K562 (cell line): Measurements from ENCODE around the gene ZNF81. TPM values are rescaled to one million over a fixed set of nuclear protein-coding genes. Genes with fewer than 3 reads are reported as not detected.

Experiments
- ATAC-seq: fragments of 200-7000 bp; cut with Tn5 transposase; 3 replicates; pipeline ENCODE4 v1.9.1; 2020; ENCODE audit warnings: moderate library complexity
- Bru-seq: library from RNA; stranded (reverse); fragments of 400-500 nt; gene quantifications from one replicate; lab custom pipeline; 2021; lab: Mats Ljungman, UMichigan
- BruChase-seq, 2 experiments: library from RNA; stranded (reverse); fragments of 400-500 nt; gene quantifications; one replicate each; lab custom pipeline; 2021; lab: Mats Ljungman, UMichigan
- BruUV-seq: library from RNA; stranded (reverse); fragments of 400-500 nt; replicated peaks from 2 replicates; lab custom pipeline; 2021; lab: Mats Ljungman, UMichigan
- CTCF ChIA-PET: fragments of 300-600 bp; formaldehyde crosslinking; extraction: SDS; loops from one replicate; lab custom pipeline; 2021; ENCODE audit warnings: low intra/inter-chr PET ratio; lab: Yijun Ruan, JAX
- POLR2A ChIA-PET: fragments of 300-600, 350-650 bp; sonication (Branson Sonifier 250); formaldehyde crosslinking; extraction: SDS; loops from one replicate; lab custom pipeline; 2021; ENCODE audit warnings: antibody characterized with exemption, inconsistent platforms; lab: Yijun Ruan, JAX
- DNase-seq, 4 experiments: peaks; one replicate each; pipeline versions ENCODE4 v3.0.0 to v3.0.0-alpha.2; 2011 to 2018; ENCODE audit warnings: low spot score in 3 of 4, mixed read lengths in 3 of 4; ENCODE audit errors: extremely low read depth in 1 of 4
- FAIRE-seq: peaks from 2 replicates; lab custom pipeline; 2011; peaks lifted over from hg19 to GRCh38; lab: Jason Lieb, UNC
- H2AFZ ChIP-seq: 2 replicates; pipeline ENCODE4 v1.6.0; 2011; ENCODE audit warnings: low read depth, low read length, control low read depth, inconsistent platforms
- H3K27ac ChIP-seq: fragments of 200-600 bp; 3 replicates; pipeline ENCODE4 v1.8.0; 2011; ENCODE audit warnings: low read depth, mild to moderate bottlenecking, control low read depth, inconsistent platforms, low read length, moderate library complexity, mixed read lengths; ENCODE audit errors: extremely low read depth
- H3K27me3 ChIP-seq, 2 experiments: fragments of 300-600 bp in 1 of 2; 2 replicates in 1 of 2; 3 replicates in 1 of 2; pipeline versions ENCODE4 v1.6.0 to v1.8.0; 2011; ENCODE audit warnings: inconsistent platforms in 2 of 2, low read length in 2 of 2, mild to moderate bottlenecking in 1 of 2, mixed read lengths in 1 of 2, moderate library complexity in 1 of 2; ENCODE audit not compliant: control insufficient read depth in 2 of 2, insufficient read depth in 2 of 2
- H3K36me3 ChIP-seq: fragments of 300-600 bp; 3 replicates; pipeline ENCODE4 v1.8.0; 2011; ENCODE audit warnings: mild to moderate bottlenecking, low read length, inconsistent platforms; ENCODE audit not compliant: control insufficient read depth, insufficient read depth
- H3K4me1 ChIP-seq, 2 experiments: fragments of 200-600 bp in 1 of 2; replicated peaks in 1 of 2; 2 replicates in 1 of 2; 3 replicates in 1 of 2; pipeline versions ENCODE4 v1.5.1 to v1.8.0; 2011; ENCODE audit warnings: inconsistent platforms in 2 of 2, low read length in 2 of 2, mild to moderate bottlenecking in 1 of 2, mixed read lengths in 1 of 2, moderate library complexity in 1 of 2; ENCODE audit not compliant: control insufficient read depth in 2 of 2, insufficient read depth in 2 of 2
- H3K4me2 ChIP-seq: 2 replicates; pipeline ENCODE4 v1.6.1; 2011; ENCODE audit warnings: low read length, control low read depth, inconsistent platforms, mixed read lengths; ENCODE audit not compliant: insufficient read depth
- H3K4me3 ChIP-seq: fragments of 200-600 bp; sonication (generic), shearing (Covaris generic); 2 replicates; pipeline ENCODE4 v1.5.1; 2016; ENCODE audit warnings: control low read depth, inconsistent platforms
- H3K79me2 ChIP-seq: fragments of 200-600 bp; 3 replicates; pipeline ENCODE4 v1.8.0; 2011; ENCODE audit warnings: low read length, inconsistent platforms; ENCODE audit not compliant: control insufficient read depth, insufficient read depth
- H3K9ac ChIP-seq, 2 experiments: 2 replicates each; pipeline versions ENCODE4 v1.6.0 to v1.6.1; 2011; ENCODE audit warnings: low read depth in 2 of 2, low read length in 2 of 2, control low read depth in 1 of 2, inconsistent platforms in 1 of 2, mild to moderate bottlenecking in 1 of 2, mixed read lengths in 1 of 2; ENCODE audit not compliant: insufficient read depth in 1 of 2
- H3K9me1 ChIP-seq: one replicate; pipeline ENCODE4 v1.6.0; 2011; ENCODE audit warnings: inconsistent platforms, mild to moderate bottlenecking, low read length, moderate library complexity; ENCODE audit not compliant: control insufficient read depth, insufficient read depth
- H3K9me3 ChIP-seq: replicated peaks from 2 replicates; pipeline ENCODE4 v1.5.1; 2011; ENCODE audit warnings: low read depth, low read length, inconsistent platforms; ENCODE audit not compliant: control insufficient read depth, insufficient read depth
- H4K20me1 ChIP-seq: replicated peaks from 2 replicates; pipeline ENCODE4 v1.6.1; 2011; ENCODE audit warnings: low read length, inconsistent platforms, mixed read lengths; ENCODE audit not compliant: control insufficient read depth, insufficient read depth
- CTBP1 ChIP-seq: fragments of 450-650 bp; IDR thresholded peaks from 2 replicates; pipeline ENCODE4 v1.6.1; 2016; ENCODE audit warnings: borderline replicate concordance
- FOXK2 ChIP-seq, 2 experiments: fragments of 450-650 bp; IDR thresholded peaks in 1 of 2; conservative IDR thresholded peaks in 1 of 2; 2 replicates each; pipeline ENCODE4 v1.6.1; 2016; ENCODE audit warnings: low read depth in 2 of 2, mild to moderate bottlenecking in 1 of 2
- GABPA ChIP-seq: fragments of 200-800 bp; sonication (Bioruptor generic); conservative IDR thresholded peaks from 2 replicates; pipeline ENCODE4 v1.6.1; 2016; ENCODE audit warnings: low read depth, missing genetic modification characterization, missing compliant biosample characterization
- JUNB ChIP-seq: fragments of 450-650 bp; formaldehyde crosslinking; conservative IDR thresholded peaks from 2 replicates; pipeline ENCODE4 v1.4.0; 2020; ENCODE audit warnings: mild to moderate bottlenecking
- LCOR ChIP-seq: sonication (generic); formaldehyde crosslinking; IDR thresholded peaks from 2 replicates; pipeline ENCODE4 v1.8.0; 2022; ENCODE audit warnings: mild to moderate bottlenecking, missing genetic modification reagents
- SRSF7 ChIP-seq: fragments of 200-400 bp; formaldehyde crosslinking; optimal IDR thresholded peaks from 2 replicates; pipeline ENCODE3; 2017; ENCODE audit warnings: mild to moderate bottlenecking, low read depth, low read length
- WHSC1 ChIP-seq: IDR thresholded peaks from one replicate; pipeline ENCODE4 v1.6.1; 2012; ENCODE audit warnings: low read length, control low read depth, inconsistent platforms
- ZEB2 ChIP-seq: fragments of 450-650 bp; IDR thresholded peaks from 2 replicates; pipeline ENCODE4 v1.6.1; 2016
- ZNF354B ChIP-seq: fragments of 250-450 bp; sonication (Bioruptor Pico); IDR thresholded peaks from 2 replicates; pipeline ENCODE4 v1.4.0; 2020
- WGBS: fragments of 100-300 bp; shearing (Covaris generic); methylation state at CpG from one replicate; pipeline ENCODE4 v1.1.6; 2016; ENCODE audit warnings: low coverage, mixed read lengths; ENCODE audit not compliant: insufficient coverage; ENCODE audit errors: missing lambda C conversion rate; 5-methylcytosine and 5-hydroxymethylcytosine counted together
- in situ Hi-C: fragments of 300-500 bp; cut with MboI; formaldehyde crosslinking; loops from 4 replicates; pipeline ENCODE4 v1.15.0; 2018; ENCODE audit warnings: inconsistent platforms, mixed read lengths
- intact Hi-C: fragments of 100-400 bp; cut with micrococcal nuclease; formaldehyde crosslinking; loops from 2 replicates; pipeline ENCODE4 v1.14.2; 2022
- long read RNA-seq, 3 experiments: library from polyadenylated mRNA in 2 of 3; library from RNA in 1 of 3; unstranded in 2 of 3; stranded (forward) in 1 of 3; transcript quantifications; one replicate each; pipeline ENCODE4 v2.0.0, GENCODE V29; 2019 to 2022
- polyA minus RNA-seq, 3 experiments: library from RNA; depleted of rRNA, polyadenylated mRNA; stranded (reverse); fragments of >200 nt; gene quantifications; 2 replicates each; pipeline ENCODE4 v1.2.3, GENCODE V29; 2011
- polyA plus RNA-seq, 8 experiments: library from polyadenylated mRNA; depleted of rRNA in 4 of 8; stranded (reverse) in 5 of 8; unstranded in 3 of 8; fragments of >200 nt; fragmentation: Nextera tagmentation in 2 of 8; fragmentation: Illumina TruSeq in 1 of 8; extraction: Ambion mirVana in 2 of 8; extraction: Trizol in 1 of 8; gene quantifications; 2 replicates each; pipeline versions ENCODE4 v1.2.1 to v1.2.3, GENCODE V29; 2011 to 2014; ENCODE audit warnings: inconsistent platforms in 1 of 8, missing spikeins in 1 of 8
- total RNA-seq, 7 experiments: library from RNA; depleted of rRNA in 6 of 7; stranded (reverse); fragments of >200 nt in 6 of 7; fragmentation: Illumina TruSeq in 2 of 7; extraction: Trizol in 2 of 7; gene quantifications; 2 replicates each; pipeline versions ENCODE4 v1.2.1 to v1.2.3, GENCODE V29; 2011 to 2021; ENCODE audit warnings: low replicate concordance in 1 of 7
- TF ChIP-seq, protein P1 (sequence below): fragments of 250-450 bp; sonication (Bioruptor Pico); IDR thresholded peaks from 2 replicates; pipeline ENCODE4 v1.5.0; 2021; ENCODE audit warnings: mild to moderate bottlenecking, borderline replicate concordance
- TF ChIP-seq, protein P2 (sequence below), 2 experiments: fragments of 200-800 bp in 1 of 2; sonication (Bioruptor generic) in 1 of 2; sonication (generic) in 1 of 2; formaldehyde crosslinking in 1 of 2; IDR thresholded peaks in 1 of 2; conservative IDR thresholded peaks in 1 of 2; 2 replicates each; pipeline versions ENCODE4 v1.5.0 to v1.6.1; 2016 to 2020; ENCODE audit warnings: missing compliant biosample characterization in 1 of 2, missing genetic modification characterization in 1 of 2, missing genetic modification reagents in 1 of 2

ZNF81 gene
- 5.5 and 11.4 TPM in 2 replicates for total RNA-seq (2011; cell fraction: chromatin; rRNA removed; ENCODE audit: low replicate concordance)
- total RNA-seq (2011; cell fraction: nucleolus; rRNA removed), result 4.2 and 4.6 TPM in 2 replicates
- total RNA-seq (2011; cell fraction: nucleoplasm; rRNA removed), result 7.3 and 9.2 TPM in 2 replicates
- 3.3 and 3.5 TPM in 2 replicates for total RNA-seq (2014; rRNA removed)
- 4.9 and 8.3 TPM in 2 replicates for total RNA-seq (2014; rRNA removed; fragmentation: Illumina TruSeq; extraction: Trizol)
- 4.6 and 4.9 TPM in 2 replicates for total RNA-seq (2015; rRNA removed; fragmentation: Illumina TruSeq; extraction: Trizol)
- 6.8 and 7.4 TPM in 2 replicates for total RNA-seq (2021)
- 5.9 and 6.5 TPM in 2 replicates for polyA plus RNA-seq (2011; rRNA removed)
- polyA plus RNA-seq (2011; cell fraction: cytosol; rRNA removed), result 4.1 and 5.3 TPM in 2 replicates
- 6.7 and 7.0 TPM in 2 replicates for polyA plus RNA-seq (2011; cell fraction: nucleus; rRNA removed)
- polyA plus RNA-seq (2012), result 3.6 and 5.5 TPM in 2 replicates
- 2.9 and 3.8 TPM in 2 replicates for polyA plus RNA-seq (2014; fragmentation: Illumina TruSeq; extraction: Trizol)
- polyA plus RNA-seq (2014; fragmentation: Nextera tagmentation; extraction: Ambion mirVana), result 1 to 10 TPM; 9.1 to 9.6 TPM
- polyA plus RNA-seq (2014; rRNA removed), result 1.8 and 2.4 TPM in 2 replicates
- polyA minus RNA-seq (2011; rRNA and poly(A)+ RNA removed), result 12.4 and 14.7 TPM in 2 replicates
- 2.7 and 5.2 TPM in 2 replicates for polyA minus RNA-seq (2011; cell fraction: cytosol; rRNA and poly(A)+ RNA removed)
- polyA minus RNA-seq (2011; cell fraction: nucleus; rRNA and poly(A)+ RNA removed), result 4.0 and 7.7 TPM in 2 replicates
- percentile 57 among the genes with signal in this experiment for Bru-seq, nascent RNA
- percentile 62 among the genes with signal in this experiment for BruChase-seq, experiment 1, labeled RNA remaining after a 2-hour chase
- BruChase-seq, experiment 2, labeled RNA remaining after a 6-hour chase, result percentile 60 among the genes with signal in this experiment
- long read RNA-seq, experiment 1, full-length matches to known transcripts, result 2 of 8 reads
- long read RNA-seq, experiment 1, partial matches to known transcripts, result 2 of 8 reads
- long read RNA-seq, experiment 1, other reads (novel, unspliced or antisense), result 4 of 8 reads
- long read RNA-seq, experiment 2, partial matches to known transcripts, result 0 of 4 reads
- long read RNA-seq, experiment 2, other reads (novel, unspliced or antisense), result 4 of 4 reads
- long read RNA-seq, experiment 3, partial matches to known transcripts, result 0 of 1 reads
- long read RNA-seq, experiment 3, other reads (novel, unspliced or antisense), result 1 of 1 reads

DNA sequence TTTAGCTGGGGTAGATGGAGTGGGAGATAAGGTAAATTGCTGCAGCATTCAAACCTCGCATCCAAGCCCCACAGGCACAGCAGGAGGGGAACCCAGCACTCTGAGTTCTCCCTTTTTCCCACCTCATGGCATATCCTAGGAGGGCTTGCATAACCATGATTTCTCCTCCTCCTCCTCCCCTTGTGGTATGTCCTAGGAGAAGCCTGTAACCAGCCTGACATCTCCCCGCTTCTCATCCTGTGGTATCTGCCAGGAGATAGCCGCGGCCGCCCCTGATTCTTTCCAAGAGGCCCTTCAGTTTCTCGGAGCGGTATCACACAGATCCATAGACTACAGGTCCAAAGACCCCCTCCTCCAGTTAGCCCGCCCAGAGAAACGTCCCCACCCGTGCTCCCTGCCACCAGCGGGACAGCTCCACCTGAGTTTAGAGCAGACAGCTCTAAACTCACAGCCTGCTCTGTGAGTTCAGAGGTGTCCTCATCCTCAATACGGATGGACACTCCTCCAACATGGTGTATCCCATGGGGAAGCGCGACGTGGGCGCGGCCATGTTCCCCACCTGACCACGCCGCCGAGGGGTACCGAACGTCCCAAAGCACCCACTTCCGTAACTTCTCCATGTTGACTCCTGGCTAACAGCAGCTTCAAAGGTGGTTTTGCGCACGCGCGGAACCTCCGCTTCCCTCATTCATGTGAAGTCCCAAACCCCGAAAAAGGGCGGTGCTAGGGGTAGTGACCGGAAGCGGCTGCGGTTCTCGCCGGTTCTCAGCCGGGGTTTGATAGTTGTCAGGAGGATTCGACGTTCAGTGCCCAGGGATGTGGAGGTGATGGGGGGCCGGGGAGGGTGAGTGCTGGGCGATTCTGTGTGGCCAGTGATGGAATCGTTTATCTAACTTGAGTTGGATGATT is at the start of gene ZNF81:
TSS of gene ZNF81 (plus strand) at position 739 of the 909 bp plus-strand sequence. CDS start 9,366 bp downstream, outside the sequence.
- H3K9me1 ChIP-seq, result no peaks in the 10 kb centered on the region
- in situ Hi-C loops (no loop called here), intact Hi-C loops (loop anchor here (5.0 to 10.0 kb wide), 2 partner anchors 274 to 658 kb away; partner anchors contain the start of gene ARAF)
- peak within 1 kb of the TSS; percentile 60 for H3K4me3 ChIP-seq
- DNase-seq (peak; percentile 85 to 98 (median 90)), FAIRE-seq (peak; percentile 100), ATAC-seq (peak; percentile 99)
- POLR2A ChIA-PET, result interaction anchor here (0.6 to 0.7 kb wide), 3 partner anchors 11 to 231 kb away, joined by 3 to 4 read pairs (median 4); no protein-coding TSS in a partner anchor
- CTCF ChIA-PET, result interaction anchor here (2.1 kb wide), 1 partner anchor 189 kb away, joined by 10 read pairs; no protein-coding TSS in a partner anchor
- peak within 1 kb of the TSS; percentile 86 for H3K4me2 ChIP-seq
- no peaks in the 10 kb centered on the region for H3K9me3 ChIP-seq
- H3K36me3 ChIP-seq, result no peaks in the 10 kb centered on the region
- no peaks in the 10 kb centered on the region; a peak in 1 of 5 replicates for H3K4me1 ChIP-seq
- 2% methylated on average over 37 of the region's 41 CpGs for WGBS
- no peaks in the 10 kb centered on the region for H4K20me1 ChIP-seq
- H3K27me3 ChIP-seq, result no peaks in the 10 kb centered on the region
- H3K79me2 ChIP-seq, result peaks cover 17% of the 10 kb centered on the region; the same call in 2 of the 3 replicates
- H2AFZ ChIP-seq, result peak within 1 kb of the TSS; percentile 91
- peak within 1 kb of the TSS; percentile 71 to 84 for H3K9ac ChIP-seq
- peak within 1 kb of the TSS; percentile 62 for H3K27ac ChIP-seq
- TSS peak; percentile 79 for BruUV-seq
- TF ChIP-seq, protein P1, sequence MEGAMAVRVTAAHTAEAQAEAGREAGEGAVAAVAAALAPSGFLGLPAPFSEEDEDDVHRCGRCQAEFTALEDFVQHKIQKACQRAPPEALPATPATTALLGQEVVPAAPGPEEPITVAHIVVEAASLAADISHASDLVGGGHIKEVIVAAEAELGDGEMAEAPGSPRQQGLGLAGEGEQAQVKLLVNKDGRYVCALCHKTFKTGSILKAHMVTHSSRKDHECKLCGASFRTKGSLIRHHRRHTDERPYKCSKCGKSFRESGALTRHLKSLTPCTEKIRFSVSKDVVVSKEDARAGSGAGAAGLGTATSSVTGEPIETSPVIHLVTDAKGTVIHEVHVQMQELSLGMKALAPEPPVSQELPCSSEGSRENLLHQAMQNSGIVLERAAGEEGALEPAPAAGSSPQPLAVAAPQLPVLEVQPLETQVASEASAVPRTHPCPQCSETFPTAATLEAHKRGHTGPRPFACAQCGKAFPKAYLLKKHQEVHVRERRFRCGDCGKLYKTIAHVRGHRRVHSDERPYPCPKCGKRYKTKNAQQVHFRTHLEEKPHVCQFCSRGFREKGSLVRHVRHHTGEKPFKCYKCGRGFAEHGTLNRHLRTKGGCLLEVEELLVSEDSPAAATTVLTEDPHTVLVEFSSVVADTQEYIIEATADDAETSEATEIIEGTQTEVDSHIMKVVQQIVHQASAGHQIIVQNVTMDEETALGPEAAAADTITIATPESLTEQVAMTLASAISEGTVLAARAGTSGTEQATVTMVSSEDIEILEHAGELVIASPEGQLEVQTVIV (CRISPR knock-in tag), result no peak
- TF ChIP-seq ZNF354B (no peak), JUNB (CRISPR knock-in tag) (no peak), LCOR (CRISPR knock-in tag) (peak; percentile 71), FOXK2 (conservative IDR thresholded peaks at IDR 0.05 in 1 of 2, IDR thresholded peaks at IDR 0.05 in 1 of 2; ENCODE audit: low read depth in 2 of 2) (peak; percentile 79 to 88), SRSF7 (no peak), CTBP1 (0 out of 2 replicates have a peak, but pooled peaks have one; percentile 35), WHSC1 (no peak), GABPA (peak; percentile 85), ZEB2 (no peak)
- TF ChIP-seq, protein P2, sequence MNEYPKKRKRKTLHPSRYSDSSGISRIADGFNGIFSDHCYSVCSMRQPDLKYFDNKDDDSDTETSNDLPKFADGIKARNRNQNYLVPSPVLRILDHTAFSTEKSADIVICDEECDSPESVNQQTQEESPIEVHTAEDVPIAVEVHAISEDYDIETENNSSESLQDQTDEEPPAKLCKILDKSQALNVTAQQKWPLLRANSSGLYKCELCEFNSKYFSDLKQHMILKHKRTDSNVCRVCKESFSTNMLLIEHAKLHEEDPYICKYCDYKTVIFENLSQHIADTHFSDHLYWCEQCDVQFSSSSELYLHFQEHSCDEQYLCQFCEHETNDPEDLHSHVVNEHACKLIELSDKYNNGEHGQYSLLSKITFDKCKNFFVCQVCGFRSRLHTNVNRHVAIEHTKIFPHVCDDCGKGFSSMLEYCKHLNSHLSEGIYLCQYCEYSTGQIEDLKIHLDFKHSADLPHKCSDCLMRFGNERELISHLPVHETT (CRISPR knock-in tag; conservative IDR thresholded peaks at IDR 0.05 in 1 of 2, IDR thresholded peaks at IDR 0.05 in 1 of 2), result peak in 1 of 2 experiments; percentile 49; a peak in 1 of 4 replicates
